Measurements from ENCODE around the gene ESYT3. TPM values are rescaled to one million over a fixed set of nuclear protein-coding genes. Genes with fewer than 3 reads are reported as not detected.

Gene ESYT3
- total RNA-seq, 4 donors from 2014 or later: 28.9 to 39.0 (median 33.5) TPM

- H3K27ac ChIP-seq: no peak overlapping the region
- H3K36me3 ChIP-seq: peaks cover 17% of the 10 kb centered on the region
- peak in 1 of 2 donors; percentile 28 for DNase-seq (ENCODE audit: low spot score in 2 of 2)
- H3K4me1 ChIP-seq: no peaks in the 10 kb centered on the region
- H3K27me3 ChIP-seq: no peaks in the 10 kb centered on the region
- H3K9me3 ChIP-seq: no peaks in the 10 kb centered on the region
- 91% methylated on average over 9 of the region's 11 CpGs for WGBS
- H3K4me3 ChIP-seq: no peak overlapping the region
- no peak for TF ChIP-seq POLR2AphosphoS5 (IDR thresholded peaks at IDR 0.05)
- TF ChIP-seq POLR2A (IDR thresholded peaks at IDR 0.05): no peak
- TF ChIP-seq CTCF (IDR thresholded peaks at IDR 0.05): no peak
- TF ChIP-seq EP300 (IDR thresholded peaks at IDR 0.05): no peak
Measured at GRCh38 chr3:138398791-138399575, 35.4 kb upstream of the ESYT3 start.

DNA sequence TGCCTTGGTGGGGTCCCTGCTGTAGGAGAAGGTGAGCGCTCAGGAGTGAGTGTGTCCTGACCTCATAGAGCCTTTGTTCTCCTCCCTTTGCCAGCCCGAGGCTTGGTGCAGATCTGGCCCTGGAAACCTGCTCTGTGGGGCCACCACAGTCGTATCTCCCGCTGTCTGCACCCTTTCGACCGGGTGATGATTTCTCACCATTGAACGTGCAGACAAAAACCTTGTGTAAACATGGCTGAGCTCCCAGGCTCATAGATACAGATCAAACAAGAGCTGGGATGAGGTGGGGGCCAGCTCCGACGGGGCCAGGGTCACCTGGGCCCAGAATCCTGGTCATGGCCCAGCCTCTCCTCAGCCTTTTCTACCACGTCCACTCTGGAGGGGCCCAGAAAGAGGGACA lies 34.6 kb upstream of the ESYT3 start:
- no peaks in the 10 kb centered on the region for H3K27me3 ChIP-seq
- H3K27ac ChIP-seq: no peak overlapping the region
- H3K36me3 ChIP-seq: peaks cover 23% of the 10 kb centered on the region
- 81% methylated on average over 10 of the region's 10 CpGs for WGBS
- H3K4me1 ChIP-seq: no peaks in the 10 kb centered on the region
- no peak overlapping the region for H3K4me3 ChIP-seq
- TF ChIP-seq CTCF (IDR thresholded peaks at IDR 0.05) (no peak), EP300 (IDR thresholded peaks at IDR 0.05) (no peak), POLR2A (IDR thresholded peaks at IDR 0.05) (no peak), POLR2AphosphoS5 (IDR thresholded peaks at IDR 0.05) (no peak)
- no peaks in the 10 kb centered on the region for H3K9me3 ChIP-seq
- no peak for DNase-seq (ENCODE audit: low spot score in 2 of 2)

DNA sequence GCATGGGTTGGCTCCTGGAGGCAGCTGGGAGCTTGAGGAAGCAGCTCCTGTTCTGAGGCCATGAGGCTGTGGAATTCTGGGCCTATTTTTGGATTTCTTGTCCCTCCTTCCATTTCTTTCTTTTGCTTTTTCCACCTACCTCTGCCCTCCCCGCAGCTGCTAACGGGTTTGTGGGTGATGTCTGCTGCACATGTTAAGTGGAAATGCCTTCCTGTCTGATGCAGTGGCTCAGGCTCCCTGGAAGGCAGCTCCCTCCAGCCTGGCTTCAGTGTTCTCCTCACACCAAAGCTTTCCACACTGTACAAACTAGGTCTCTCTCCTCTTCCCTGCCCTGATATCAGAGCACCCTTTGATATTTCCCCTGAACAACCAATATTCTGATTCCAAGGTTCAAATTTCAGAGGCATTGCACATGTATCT lies 33.8 kb upstream of the ESYT3 start:
- Histone ChIP-seq H3K27ac (no peak overlapping the region), H3K36me3 (peaks cover 23% of the 10 kb centered on the region), H3K27me3 (no peaks in the 10 kb centered on the region), H3K4me3 (no peak overlapping the region), H3K4me1 (no peaks in the 10 kb centered on the region), H3K9me3 (no peaks in the 10 kb centered on the region)
- WGBS: 57% methylated on average over 2 of the region's 2 CpGs
- no peak for TF ChIP-seq POLR2AphosphoS5 (IDR thresholded peaks at IDR 0.05)
- no peak for TF ChIP-seq CTCF (IDR thresholded peaks at IDR 0.05)
- TF ChIP-seq EP300 (IDR thresholded peaks at IDR 0.05): no peak
- TF ChIP-seq POLR2A (IDR thresholded peaks at IDR 0.05): no peak
- no peak for DNase-seq (ENCODE audit: low spot score in 2 of 2)

DNA sequence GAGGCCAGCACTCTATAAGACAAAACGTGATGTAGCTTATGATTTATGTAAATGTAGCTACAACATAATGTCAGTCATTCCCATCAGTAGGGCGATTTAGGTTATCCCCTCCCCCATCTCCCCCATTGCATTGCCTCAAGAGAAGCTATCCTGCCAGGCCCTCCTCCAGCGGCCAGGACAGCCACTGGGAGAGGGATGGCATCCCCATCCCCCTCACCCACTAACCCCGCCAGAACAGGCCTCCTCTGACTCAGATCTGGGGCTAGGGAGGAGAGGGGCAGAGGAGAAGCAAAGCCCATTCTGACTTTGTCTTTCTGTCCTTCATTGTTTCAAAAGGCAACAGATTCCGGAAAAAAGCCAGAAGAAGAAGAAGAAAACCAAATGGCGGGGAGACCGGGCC lies 32.6 kb upstream of the ESYT3 start:
- no peak overlapping the region for H3K4me3 ChIP-seq
- peaks cover 23% of the 10 kb centered on the region for H3K36me3 ChIP-seq
- no peaks in the 10 kb centered on the region for H3K9me3 ChIP-seq
- WGBS: 93% methylated on average over 7 of the region's 7 CpGs
- TF ChIP-seq POLR2AphosphoS5 (IDR thresholded peaks at IDR 0.05) (no peak), EP300 (IDR thresholded peaks at IDR 0.05) (no peak), POLR2A (IDR thresholded peaks at IDR 0.05) (no peak), CTCF (IDR thresholded peaks at IDR 0.05) (no peak)
- no peaks in the 10 kb centered on the region for H3K4me1 ChIP-seq
- no peaks in the 10 kb centered on the region for H3K27me3 ChIP-seq
- H3K27ac ChIP-seq: no peak overlapping the region
- DNase-seq (ENCODE audit: low spot score in 2 of 2): no peak

DNA sequence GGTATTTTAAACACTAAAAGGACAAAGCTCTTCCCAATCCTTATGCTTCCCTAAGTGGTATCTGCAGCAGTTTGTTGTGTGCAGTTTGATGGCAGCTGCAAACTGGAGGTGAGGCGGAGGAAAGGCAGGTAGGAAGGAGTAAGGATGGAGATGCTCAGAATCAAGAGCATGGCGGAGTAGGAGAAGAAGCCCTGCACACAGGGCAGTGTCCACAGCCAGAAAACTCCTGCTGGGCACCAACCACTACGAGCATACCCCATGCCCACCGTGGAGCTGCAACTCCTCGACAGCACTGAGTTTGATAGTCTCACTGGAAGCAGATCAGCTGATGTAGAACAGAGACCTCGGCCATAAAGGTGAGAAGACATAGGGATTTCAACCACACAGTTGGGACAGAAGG lies 30.3 kb upstream of the ESYT3 start:
- peak in 1 of 2 donors; percentile 48 for DNase-seq (ENCODE audit: low spot score in 2 of 2)

More for the DNA sequence above, 30.3 kb upstream of the ESYT3 start:
- no peak for TF ChIP-seq POLR2A (IDR thresholded peaks at IDR 0.05)
- no peak for TF ChIP-seq POLR2AphosphoS5 (IDR thresholded peaks at IDR 0.05)
- no peak for TF ChIP-seq CTCF (IDR thresholded peaks at IDR 0.05)
- no peak for TF ChIP-seq EP300 (IDR thresholded peaks at IDR 0.05)
- Histone ChIP-seq H3K4me3 (no peak overlapping the region), H3K36me3 (peaks cover 23% of the 10 kb centered on the region), H3K27me3 (no peaks in the 10 kb centered on the region), H3K27ac (no peak overlapping the region), H3K4me1 (no peaks in the 10 kb centered on the region), H3K9me3 (no peaks in the 10 kb centered on the region)
- WGBS: 96% methylated on average over 6 of the region's 6 CpGs

Data from suprapubic skin (tissue), 4 donors.